ENCODE measurements around the gene SERGEF.

SERGEF gene

GRCh38 chr11:18012122-18012905 lies 533 bp downstream of the SERGEF start:
- Histone ChIP-seq H3K27me3 (ENCODE audit: insufficient read depth, poor library complexity, severe bottlenecking) (no peaks in the 10 kb centered on the region), H3K27ac (replicated peaks) (peak overlapping the region; percentile 55), H3K4me3 (replicated peaks; ENCODE audit: insufficient read depth, low read length) (peak overlapping the region; percentile 61)
- TF ChIP-seq, protein P1, sequence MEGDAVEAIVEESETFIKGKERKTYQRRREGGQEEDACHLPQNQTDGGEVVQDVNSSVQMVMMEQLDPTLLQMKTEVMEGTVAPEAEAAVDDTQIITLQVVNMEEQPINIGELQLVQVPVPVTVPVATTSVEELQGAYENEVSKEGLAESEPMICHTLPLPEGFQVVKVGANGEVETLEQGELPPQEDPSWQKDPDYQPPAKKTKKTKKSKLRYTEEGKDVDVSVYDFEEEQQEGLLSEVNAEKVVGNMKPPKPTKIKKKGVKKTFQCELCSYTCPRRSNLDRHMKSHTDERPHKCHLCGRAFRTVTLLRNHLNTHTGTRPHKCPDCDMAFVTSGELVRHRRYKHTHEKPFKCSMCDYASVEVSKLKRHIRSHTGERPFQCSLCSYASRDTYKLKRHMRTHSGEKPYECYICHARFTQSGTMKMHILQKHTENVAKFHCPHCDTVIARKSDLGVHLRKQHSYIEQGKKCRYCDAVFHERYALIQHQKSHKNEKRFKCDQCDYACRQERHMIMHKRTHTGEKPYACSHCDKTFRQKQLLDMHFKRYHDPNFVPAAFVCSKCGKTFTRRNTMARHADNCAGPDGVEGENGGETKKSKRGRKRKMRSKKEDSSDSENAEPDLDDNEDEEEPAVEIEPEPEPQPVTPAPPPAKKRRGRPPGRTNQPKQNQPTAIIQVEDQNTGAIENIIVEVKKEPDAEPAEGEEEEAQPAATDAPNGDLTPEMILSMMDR (IDR thresholded peaks at IDR 0.05; ENCODE audit: insufficient read depth, low read length): no peak
- TF ChIP-seq SPI1 (IDR thresholded peaks at IDR 0.05; ENCODE audit: borderline replicate concordance, low read depth) (no peak), POLR2AphosphoS5 (IDR thresholded peaks at IDR 0.05; ENCODE audit: low read depth) (no peak), GABPA (IDR thresholded peaks at IDR 0.05; ENCODE audit: low read depth) (no peak)
- TF ChIP-seq, protein P2, sequence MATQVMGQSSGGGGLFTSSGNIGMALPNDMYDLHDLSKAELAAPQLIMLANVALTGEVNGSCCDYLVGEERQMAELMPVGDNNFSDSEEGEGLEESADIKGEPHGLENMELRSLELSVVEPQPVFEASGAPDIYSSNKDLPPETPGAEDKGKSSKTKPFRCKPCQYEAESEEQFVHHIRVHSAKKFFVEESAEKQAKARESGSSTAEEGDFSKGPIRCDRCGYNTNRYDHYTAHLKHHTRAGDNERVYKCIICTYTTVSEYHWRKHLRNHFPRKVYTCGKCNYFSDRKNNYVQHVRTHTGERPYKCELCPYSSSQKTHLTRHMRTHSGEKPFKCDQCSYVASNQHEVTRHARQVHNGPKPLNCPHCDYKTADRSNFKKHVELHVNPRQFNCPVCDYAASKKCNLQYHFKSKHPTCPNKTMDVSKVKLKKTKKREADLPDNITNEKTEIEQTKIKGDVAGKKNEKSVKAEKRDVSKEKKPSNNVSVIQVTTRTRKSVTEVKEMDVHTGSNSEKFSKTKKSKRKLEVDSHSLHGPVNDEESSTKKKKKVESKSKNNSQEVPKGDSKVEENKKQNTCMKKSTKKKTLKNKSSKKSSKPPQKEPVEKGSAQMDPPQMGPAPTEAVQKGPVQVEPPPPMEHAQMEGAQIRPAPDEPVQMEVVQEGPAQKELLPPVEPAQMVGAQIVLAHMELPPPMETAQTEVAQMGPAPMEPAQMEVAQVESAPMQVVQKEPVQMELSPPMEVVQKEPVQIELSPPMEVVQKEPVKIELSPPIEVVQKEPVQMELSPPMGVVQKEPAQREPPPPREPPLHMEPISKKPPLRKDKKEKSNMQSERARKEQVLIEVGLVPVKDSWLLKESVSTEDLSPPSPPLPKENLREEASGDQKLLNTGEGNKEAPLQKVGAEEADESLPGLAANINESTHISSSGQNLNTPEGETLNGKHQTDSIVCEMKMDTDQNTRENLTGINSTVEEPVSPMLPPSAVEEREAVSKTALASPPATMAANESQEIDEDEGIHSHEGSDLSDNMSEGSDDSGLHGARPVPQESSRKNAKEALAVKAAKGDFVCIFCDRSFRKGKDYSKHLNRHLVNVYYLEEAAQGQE (IDR thresholded peaks at IDR 0.05; ENCODE audit: insufficient replicate concordance, low read depth): no peak
- DNase-seq (ENCODE audit: low read depth in 1 of 2, low spot score in 1 of 2): peak in 1 of 2 experiments; percentile 9

DNA sequence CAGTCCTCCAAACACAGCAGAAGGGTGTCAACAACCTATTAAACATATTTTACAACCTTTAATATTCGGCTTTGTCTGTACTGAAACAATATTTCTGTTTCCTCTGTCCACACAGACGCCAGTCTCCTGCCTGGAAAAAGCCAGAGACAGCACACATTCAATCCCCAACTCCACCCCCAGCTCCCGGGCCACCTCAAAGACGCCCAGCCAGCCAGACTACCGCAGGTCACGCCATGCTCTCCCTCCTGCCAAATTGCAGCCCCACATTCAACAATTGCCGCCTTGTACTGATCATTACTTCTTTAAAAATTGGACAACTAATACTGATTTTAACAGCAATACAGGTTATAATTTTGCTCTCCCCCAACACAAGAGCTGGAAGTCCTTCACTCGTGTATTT lies 1.2 kb downstream of the SERGEF start:
- H3K27me3 ChIP-seq (ENCODE audit: insufficient read depth, poor library complexity, severe bottlenecking): no peaks in the 10 kb centered on the region
- DNase-seq (ENCODE audit: low read depth in 1 of 2, low spot score in 1 of 2): no peak
- peak overlapping the region; percentile 61; the same call in 1 of the 2 replicates for H3K4me3 ChIP-seq (replicated peaks; ENCODE audit: insufficient read depth, low read length)
- H3K27ac ChIP-seq (replicated peaks): no peak overlapping the region
- TF ChIP-seq POLR2AphosphoS5 (IDR thresholded peaks at IDR 0.05; ENCODE audit: low read depth) (no peak), GABPA (IDR thresholded peaks at IDR 0.05; ENCODE audit: low read depth) (no peak), SPI1 (IDR thresholded peaks at IDR 0.05; ENCODE audit: borderline replicate concordance, low read depth) (no peak)
- TF ChIP-seq, protein P1 (IDR thresholded peaks at IDR 0.05; ENCODE audit: insufficient read depth, low read length): no peak
- TF ChIP-seq, protein P2 (IDR thresholded peaks at IDR 0.05; ENCODE audit: insufficient replicate concordance, low read depth): no peak

GRCh38 chr11:18010977-18011586 lies 1.8 kb downstream of the SERGEF start:
- no peak for DNase-seq (ENCODE audit: low read depth in 1 of 2, low spot score in 1 of 2)
- TF ChIP-seq, protein P2 (IDR thresholded peaks at IDR 0.05; ENCODE audit: insufficient replicate concordance, low read depth): no peak
- TF ChIP-seq, protein P1 (IDR thresholded peaks at IDR 0.05; ENCODE audit: insufficient read depth, low read length): no peak
- TF ChIP-seq SPI1 (IDR thresholded peaks at IDR 0.05; ENCODE audit: borderline replicate concordance, low read depth): no peak
- no peak for TF ChIP-seq GABPA (IDR thresholded peaks at IDR 0.05; ENCODE audit: low read depth)
- no peak for TF ChIP-seq POLR2AphosphoS5 (IDR thresholded peaks at IDR 0.05; ENCODE audit: low read depth)
- H3K27ac ChIP-seq (replicated peaks): no peak overlapping the region
- H3K4me3 ChIP-seq (replicated peaks; ENCODE audit: insufficient read depth, low read length): no peak overlapping the region
- H3K27me3 ChIP-seq (ENCODE audit: insufficient read depth, poor library complexity, severe bottlenecking): no peaks in the 10 kb centered on the region

Measured in HL-60 (cell line).